Erythroblast (primary cell): ENCODE measurements around the gene TTC21A.

Experiments used
- DNase-seq, 2 experiments: peaks; one replicate each; lab custom pipeline; 2025; lab: John Stamatoyannopoulos, UW
- GATA1 ChIP-seq: IDR thresholded peaks from 2 replicates; pipeline ENCODE4 v1.6.1; 2011; ENCODE audit warnings: low read depth, mild to moderate bottlenecking, control low read depth, low read length, moderate library complexity
- POLR2A ChIP-seq: IDR thresholded peaks from 2 replicates; pipeline ENCODE4 v1.6.1; 2011; ENCODE audit warnings: mild to moderate bottlenecking, low read length

The TTC21A gene

DNA sequence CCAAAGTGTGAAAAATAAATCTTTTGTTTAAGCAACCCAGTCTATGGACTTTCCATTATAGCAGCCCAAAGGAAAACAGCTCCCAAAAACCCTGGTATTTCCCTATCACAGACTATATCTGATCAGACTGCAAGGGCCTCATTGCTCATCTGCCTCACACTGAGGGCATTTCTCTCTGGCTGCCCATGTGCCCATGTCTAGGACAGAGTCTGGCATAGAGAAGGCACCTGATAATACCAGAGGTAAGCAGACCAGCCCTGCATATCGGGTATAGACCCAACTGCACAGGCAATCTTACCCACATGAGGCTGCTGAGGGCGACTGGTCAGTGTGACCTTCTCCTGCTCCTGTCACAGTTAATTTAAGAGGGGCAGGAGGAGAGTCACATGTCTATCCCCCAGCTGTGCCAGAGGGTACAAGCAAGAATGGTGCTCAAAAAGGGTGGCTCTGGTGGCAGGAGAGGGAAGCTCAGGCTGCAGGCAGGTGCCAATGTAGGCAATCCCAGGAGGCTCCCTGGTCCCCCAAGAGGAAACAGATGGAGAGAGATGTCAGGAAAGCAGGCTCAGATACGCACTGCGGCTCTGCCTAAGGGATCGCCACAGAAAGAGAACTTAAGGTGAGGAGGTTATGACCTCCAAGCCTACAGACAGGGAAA is 42.8 kb downstream of the TTC21A start:
- TF ChIP-seq GATA1 = no peak
- peak; percentile 2 for TF ChIP-seq POLR2A
- DNase-seq = peak in 1 of 2 experiments; percentile 48

DNA sequence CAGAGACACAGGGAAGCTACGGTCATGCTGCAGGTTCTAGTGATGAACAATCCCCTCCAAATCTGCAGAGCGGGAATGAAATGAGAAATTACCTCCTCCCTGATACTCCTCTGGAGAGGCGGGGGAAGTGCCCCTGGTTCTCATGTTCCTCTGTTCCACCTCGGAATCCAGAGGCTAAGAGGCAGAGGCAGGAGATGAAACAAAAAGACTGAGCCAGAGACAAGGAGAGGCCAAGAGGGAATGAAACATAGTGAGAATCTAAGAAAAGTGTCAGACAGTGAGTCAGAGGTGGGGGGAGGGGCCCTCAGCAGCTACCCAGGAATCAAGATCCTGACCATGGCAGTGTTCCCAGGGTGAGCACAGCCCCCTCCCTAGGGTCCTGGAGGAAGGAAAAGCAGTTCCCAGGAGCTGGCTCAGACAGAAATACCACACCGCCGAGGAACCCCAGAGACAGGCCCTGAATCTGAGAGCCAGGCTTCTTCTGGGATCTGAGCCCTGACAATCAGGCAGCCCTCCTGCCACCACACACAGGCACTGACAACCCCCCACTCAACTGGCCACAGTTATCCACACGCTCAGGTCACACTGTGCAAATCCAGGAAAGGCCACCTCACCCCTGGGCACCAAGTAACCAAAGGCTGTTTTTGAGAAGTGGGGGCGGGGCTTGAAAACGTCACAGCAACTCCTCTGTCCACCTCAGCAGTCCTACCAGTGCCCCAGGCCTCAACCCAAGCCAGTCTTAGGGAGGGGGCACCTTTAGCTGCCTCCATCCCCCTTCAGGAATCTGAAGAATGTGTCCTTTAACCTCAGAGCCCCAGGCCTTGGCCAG is 43.5 kb downstream of the TTC21A start:
- DNase-seq = peak; percentile 56 to 79
- peak; percentile 32 for TF ChIP-seq POLR2A
- TF ChIP-seq GATA1 = no peak

DNA sequence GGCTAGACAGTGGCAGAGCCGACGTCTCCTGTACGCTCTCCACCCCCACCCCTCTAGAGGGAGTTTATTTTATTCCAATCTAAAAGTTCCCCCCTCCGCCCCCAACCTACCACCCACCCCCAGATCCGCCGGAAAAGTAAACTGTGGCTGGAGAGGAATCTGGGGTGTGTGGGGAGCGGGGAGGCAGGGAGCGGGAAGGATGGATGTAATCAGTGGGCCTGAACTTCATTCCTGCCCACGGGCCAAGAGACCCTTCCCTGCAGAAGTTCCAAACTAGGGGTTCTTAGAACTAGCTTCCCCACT is 46.4 kb downstream of the TTC21A start:
- DNase-seq = no peak
- TF ChIP-seq GATA1 = no peak
- no peak for TF ChIP-seq POLR2A

DNA sequence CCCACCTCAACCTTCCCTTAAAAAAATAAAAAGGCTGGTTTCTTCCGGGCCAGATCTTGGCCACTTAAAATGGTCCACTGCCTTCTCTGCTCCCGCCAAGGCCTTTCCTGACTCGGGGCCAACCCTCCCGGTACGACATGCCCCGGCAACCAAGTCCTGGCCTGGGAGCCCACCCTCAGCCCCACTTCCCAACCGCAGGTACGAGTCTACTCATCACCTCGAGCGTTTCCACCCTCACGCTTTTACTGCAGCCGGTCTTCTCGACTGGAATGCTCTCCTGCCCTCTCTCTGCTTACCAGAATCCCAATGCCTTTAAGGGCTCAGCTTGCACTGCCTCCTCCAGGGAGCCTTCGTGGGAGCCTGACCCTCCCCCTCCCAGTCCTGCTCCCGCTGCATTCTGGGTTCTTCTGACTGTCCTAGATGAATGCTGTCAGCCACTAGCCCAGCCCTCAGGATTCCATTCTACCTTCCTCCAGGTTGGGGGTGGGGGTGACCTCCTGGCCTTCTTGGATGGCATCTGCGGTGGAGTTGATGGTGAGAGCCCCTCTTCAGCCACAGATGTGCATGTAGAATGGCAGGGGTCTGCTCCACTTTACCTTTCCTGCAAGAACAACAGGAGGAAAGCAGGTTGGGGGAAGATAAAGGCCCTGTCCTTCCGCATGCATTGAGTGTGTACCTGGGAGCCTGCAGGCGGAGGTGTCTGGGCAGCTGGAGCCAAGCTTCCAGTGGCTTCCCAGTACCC is 47.0 kb downstream of the TTC21A start:
- DNase-seq = peak in 1 of 2 experiments; percentile 20
- TF ChIP-seq GATA1 = no peak
- TF ChIP-seq POLR2A = no peak

DNA sequence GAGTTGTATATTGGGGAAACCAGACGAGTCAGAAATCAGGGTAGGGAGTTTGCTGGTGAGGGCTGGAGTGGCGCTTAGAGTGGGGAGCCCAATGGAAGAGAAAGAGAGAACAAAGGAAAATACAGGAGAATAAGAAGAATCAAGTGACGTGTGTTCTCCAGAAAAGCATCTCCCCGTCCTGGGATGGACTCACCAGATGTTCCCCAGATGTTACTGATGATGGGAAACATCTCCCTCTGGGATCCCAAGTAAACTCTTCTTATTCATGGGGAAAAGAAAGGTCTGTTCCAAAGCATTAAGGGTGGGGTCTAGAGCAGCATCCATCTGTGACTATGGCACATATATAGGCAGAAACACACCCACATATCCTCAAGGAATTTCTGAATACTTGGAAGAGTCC is 48.9 kb downstream of the TTC21A start:
- no peak for DNase-seq
- TF ChIP-seq POLR2A (no peak), GATA1 (no peak)

DNA sequence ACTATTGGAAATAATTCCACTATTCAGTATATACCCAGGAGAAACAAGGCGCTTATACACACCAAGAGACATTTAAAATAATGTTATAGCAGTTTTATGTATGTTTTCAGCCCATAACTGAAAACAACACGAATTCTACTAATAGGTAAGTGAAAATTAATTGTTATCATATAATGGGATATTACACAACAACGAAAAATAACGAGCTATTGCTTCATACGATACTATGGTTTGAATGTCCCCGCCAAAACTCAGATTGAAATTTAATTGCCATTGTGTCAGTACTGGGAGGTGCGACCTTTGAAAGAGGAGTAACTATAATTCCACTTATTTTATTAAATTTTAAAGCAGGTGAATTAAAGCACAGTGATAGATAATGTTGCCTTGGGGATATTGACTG is 49.9 kb downstream of the TTC21A start:
- TF ChIP-seq POLR2A (no peak), GATA1 (no peak)

DNA sequence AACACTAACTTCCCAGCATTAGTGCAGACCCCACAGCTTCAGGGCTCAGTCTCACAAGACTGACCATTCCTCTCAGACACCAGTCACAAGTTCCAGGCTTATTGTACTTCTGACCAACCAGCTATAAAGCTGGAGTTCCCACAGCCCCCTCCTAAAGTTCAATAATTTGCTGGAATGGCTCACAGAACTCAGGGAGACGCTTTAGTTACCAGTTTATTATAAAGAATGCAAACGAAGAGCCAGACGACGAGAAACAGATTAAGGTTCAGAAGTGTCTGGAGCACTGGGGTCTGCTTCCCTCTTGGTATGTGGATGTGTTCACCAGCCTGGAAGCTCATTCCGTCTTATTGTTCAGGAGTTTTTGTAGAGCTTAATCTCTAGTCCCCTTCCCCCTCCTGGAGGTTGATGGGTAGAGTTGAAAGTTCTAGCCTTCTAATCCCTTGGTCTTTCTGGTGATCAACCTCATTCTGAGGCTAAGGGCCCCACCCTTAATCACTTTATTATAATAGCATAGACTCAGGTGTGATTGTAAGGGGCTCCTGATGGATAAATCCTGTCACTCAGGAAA is 50.8 kb downstream of the TTC21A start:
- no peak for TF ChIP-seq POLR2A
- TF ChIP-seq GATA1 = no peak
- no peak for DNase-seq

More for the DNA sequence above, 49.9 kb downstream of the TTC21A start:
- DNase-seq = no peak

DNA sequence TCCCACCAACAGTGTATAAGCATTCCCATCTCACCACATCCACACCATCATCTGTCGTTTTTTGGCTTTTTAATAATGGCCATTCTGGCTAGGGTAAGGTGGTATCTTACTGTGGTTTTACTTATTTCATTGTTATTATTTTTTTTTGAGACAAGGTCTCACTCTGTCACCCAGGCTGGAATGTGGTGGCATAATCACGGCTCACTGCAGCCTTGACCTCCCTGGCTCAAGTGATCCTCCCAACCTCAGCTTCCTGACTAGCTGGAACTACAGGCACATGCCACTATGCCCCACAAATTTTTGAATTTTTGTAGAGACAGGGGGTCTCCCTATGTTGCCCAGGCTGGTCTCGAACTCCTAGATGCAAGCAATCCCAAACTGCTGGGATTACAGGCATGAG is 56.9 kb downstream of the TTC21A start:
- no peak for DNase-seq
- TF ChIP-seq GATA1 (no peak), POLR2A (no peak)

DNA sequence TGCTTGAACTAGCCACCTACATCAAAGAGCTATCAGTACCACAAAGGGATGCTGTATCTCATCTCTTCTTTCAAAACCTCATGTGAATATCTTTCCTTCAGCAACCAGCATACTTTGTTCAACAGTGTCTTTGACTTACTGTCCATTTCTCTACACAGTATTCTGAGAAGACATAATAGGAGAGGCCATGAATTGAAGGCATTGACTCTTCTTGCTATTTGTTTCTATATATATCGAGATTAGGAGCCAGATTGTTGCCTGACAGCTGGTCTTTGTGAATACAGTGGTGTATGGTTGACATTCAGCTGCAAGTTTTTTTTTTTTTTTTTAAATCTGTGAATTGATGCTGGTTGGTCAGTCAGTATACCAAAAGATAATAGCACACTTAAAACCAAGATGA is 58.0 kb downstream of the TTC21A start:
- TF ChIP-seq POLR2A = no peak
- TF ChIP-seq GATA1 = no peak
- DNase-seq = no peak

DNA sequence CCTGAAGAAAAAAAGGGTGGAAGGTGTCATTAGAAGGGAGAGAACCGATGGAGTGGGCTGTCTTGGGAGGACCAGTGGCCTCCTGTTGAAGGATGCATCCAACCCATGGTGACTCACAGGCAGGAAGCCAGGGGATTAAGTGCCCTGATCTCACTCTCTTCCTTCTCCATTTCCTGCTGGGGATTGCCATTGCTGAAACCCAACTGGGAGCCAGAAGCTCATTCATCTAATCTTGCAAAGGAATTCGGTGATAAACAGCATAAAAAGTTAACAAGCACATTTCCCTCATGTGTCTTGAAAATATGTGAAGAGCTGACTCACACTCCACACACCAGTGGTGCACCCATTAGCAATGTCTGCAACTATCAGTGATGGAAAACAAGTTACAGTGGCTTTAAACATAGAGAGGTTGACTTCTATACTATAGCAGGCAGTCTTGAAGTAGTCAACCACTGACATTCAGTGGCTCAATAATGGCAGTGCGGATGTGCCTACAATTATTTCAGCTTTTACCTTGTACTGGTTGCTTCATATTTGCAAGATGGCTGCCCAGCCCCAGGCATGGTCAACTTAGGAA is 58.7 kb downstream of the TTC21A start:
- DNase-seq = no peak
- TF ChIP-seq GATA1 (no peak), POLR2A (no peak)

DNA sequence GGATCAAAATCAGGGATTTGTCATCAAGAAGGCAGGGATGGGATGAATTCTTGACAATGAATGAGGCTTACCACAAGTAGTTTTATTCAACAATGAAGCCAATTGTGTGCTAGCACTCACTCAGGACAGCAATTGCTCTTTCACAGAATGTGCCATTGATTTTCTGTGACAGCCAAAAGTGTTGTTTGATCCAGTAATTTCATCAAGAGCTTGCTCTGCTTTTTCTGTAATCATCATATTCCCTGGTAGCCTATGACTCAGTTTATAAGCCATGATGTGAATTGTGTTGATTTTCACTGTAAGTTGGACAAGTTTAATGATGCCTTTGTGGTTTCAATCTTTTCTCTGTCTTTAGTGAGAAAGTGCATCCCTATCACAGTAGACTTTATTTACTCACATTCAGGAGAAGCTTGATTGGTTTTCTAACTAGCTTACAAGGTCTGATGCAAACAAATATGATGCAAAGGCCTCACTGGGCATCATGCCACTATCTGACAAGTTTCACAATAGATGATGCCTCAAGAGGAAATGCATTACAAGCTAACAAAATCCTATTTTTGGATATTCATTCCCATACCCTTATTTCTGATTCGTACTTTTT is 59.6 kb downstream of the TTC21A start:
- peak in 1 of 2 experiments; percentile 70 for DNase-seq
- TF ChIP-seq POLR2A = no peak
- TF ChIP-seq GATA1 = no peak

DNA sequence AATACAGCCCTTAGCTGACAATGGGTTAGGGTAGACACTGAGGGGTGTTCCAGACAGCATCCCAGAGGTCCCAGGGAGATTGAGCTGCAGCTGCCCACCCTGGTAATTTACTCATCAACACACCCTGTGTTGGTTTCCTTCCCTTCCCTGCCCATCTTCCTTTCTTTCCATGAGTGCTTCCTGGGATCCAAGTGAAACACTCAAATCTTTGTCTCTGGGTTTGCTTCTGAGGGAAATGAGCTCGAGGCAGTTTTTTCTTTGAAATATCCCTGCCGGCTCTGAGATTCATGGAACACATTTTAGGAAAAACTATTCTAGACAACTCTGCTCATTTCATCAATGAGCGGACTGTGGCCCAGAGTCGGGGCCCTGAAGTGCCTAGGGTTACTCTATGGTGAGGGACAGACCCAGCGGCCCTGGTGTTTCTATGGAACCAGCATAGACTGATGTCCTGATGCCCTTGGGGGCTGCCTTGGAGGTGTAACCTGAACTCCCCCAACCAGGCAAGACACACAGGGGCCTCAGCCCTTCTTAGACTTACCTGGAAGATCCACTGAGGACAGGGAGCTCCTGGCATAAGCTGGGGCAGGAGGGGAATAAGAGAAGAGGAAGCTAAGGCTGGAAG is 60.8 kb downstream of the TTC21A start:
- no peak for TF ChIP-seq GATA1
- TF ChIP-seq POLR2A = no peak
- DNase-seq = no peak

DNA sequence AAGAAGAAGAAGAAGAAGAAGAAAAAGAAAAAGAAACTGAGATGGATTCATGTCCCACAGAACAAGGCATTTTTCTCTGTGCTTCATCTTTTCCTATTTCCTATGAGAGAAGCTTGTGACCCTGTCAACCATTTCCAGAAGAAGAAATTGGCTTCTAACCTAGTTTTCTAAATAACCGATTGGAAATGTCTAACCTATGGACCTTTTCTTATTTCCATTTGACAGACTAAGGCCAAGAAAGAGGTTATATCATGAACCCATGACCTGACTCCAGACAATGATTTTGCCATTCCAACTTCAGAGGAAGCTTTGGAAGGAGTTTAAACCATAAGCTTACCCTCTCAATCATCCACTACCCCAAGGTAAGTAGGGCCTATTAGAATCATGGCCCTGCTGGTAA is 62.2 kb downstream of the TTC21A start:
- no peak for DNase-seq
- TF ChIP-seq POLR2A = no peak
- TF ChIP-seq GATA1 = no peak
